Naive thymus-derived CD4-positive, alpha-beta T cell (primary cell): ENCODE results near the gene IQGAP1. TPM values are rescaled to one million over a fixed set of nuclear protein-coding genes. Genes with fewer than 3 reads are reported as not detected.

Experiments
- ATAC-seq: fragments of 150-1000 bp; cut with Tn5 transposase; 2 replicates; pipeline ENCODE4 v1.10.0; 2021; ENCODE audit warnings: mild to moderate bottlenecking, moderate library complexity
- CTCF ChIA-PET: fragments of 350-600 bp; sonication (Branson Sonifier 250); formaldehyde crosslinking; loops from one replicate; lab custom pipeline; 2021; ENCODE audit warnings: antibody characterized with exemption; lab: Charles Lee
- POLR2A ChIA-PET: fragments of 350-600 bp; sonication (Branson Sonifier 250); formaldehyde crosslinking; loops from one replicate; lab custom pipeline; 2021; ENCODE audit warnings: antibody characterized with exemption, inconsistent platforms; lab: Charles Lee
- DNase-seq, 9 donors: peaks; one replicate each; pipeline versions ENCODE4 v3.0.0 to v3.0.0-alpha.2; 2020 to 2022; ENCODE audit warnings: mixed read lengths in 1 of 9
- H3K27ac ChIP-seq: one replicate; pipeline ENCODE4 v1.7.0; 2013; ENCODE audit warnings: mild to moderate bottlenecking, low read depth, low read length, moderate library complexity
- H3K27me3 ChIP-seq, 2 donors: one replicate each; pipeline ENCODE4 v1.7.0; 2013; ENCODE audit warnings: low read length in 2 of 2, mild to moderate bottlenecking in 2 of 2, moderate library complexity in 2 of 2; ENCODE audit not compliant: control insufficient read depth in 2 of 2, insufficient read depth in 2 of 2
- H3K36me3 ChIP-seq, 3 experiments: 1 replicate in 2 of 3; 2 replicates in 1 of 3; pipeline ENCODE4 v1.7.0; 2013; ENCODE audit warnings: low read length in 3 of 3, mild to moderate bottlenecking in 3 of 3, moderate library complexity in 1 of 3; ENCODE audit not compliant: insufficient read depth in 3 of 3, control insufficient read depth in 2 of 3
- H3K4me1 ChIP-seq, 2 donors: one replicate each; pipeline ENCODE4 v1.7.0; 2013; ENCODE audit warnings: low read length in 2 of 2, mild to moderate bottlenecking in 2 of 2, moderate library complexity in 1 of 2; ENCODE audit not compliant: control insufficient read depth in 2 of 2, insufficient read depth in 2 of 2
- H3K4me3 ChIP-seq: 2 replicates; pipeline ENCODE4 v1.7.0; 2013; ENCODE audit warnings: mild to moderate bottlenecking, low read length
- H3K9me3 ChIP-seq, 3 experiments: 1 replicate in 2 of 3; 2 replicates in 1 of 3; pipeline ENCODE4 v1.7.0; 2013; ENCODE audit warnings: low read length in 3 of 3; ENCODE audit not compliant: control insufficient read depth in 2 of 3
- H3K27ac Mint-ChIP-seq, 9 donors: one replicate each; pipeline ENCODE4 v1.8.0; 2020 to 2022; ENCODE audit warnings: mixed read lengths in 9 of 9, mild to moderate bottlenecking in 8 of 9, moderate library complexity in 5 of 9, inconsistent platforms in 2 of 9
- H3K27me3 Mint-ChIP-seq, 5 donors: one replicate each; pipeline ENCODE4 v1.8.0; 2021 to 2022; ENCODE audit warnings: mixed read lengths in 5 of 5, mild to moderate bottlenecking in 1 of 5
- H3K36me3 Mint-ChIP-seq, 5 donors: one replicate each; pipeline ENCODE4 v1.8.0; 2020 to 2022; ENCODE audit warnings: mixed read lengths in 5 of 5, mild to moderate bottlenecking in 3 of 5, inconsistent platforms in 1 of 5
- H3K4me1 Mint-ChIP-seq, 7 donors: one replicate each; pipeline ENCODE4 v1.8.0; 2020 to 2022; ENCODE audit warnings: mixed read lengths in 7 of 7, mild to moderate bottlenecking in 3 of 7, inconsistent platforms in 1 of 7
- H3K4me3 Mint-ChIP-seq, 10 donors: one replicate each; pipeline ENCODE4 v1.8.0; 2020 to 2022; ENCODE audit warnings: mild to moderate bottlenecking in 10 of 10, mixed read lengths in 10 of 10, moderate library complexity in 6 of 10, inconsistent platforms in 2 of 10
- H3K9me3 Mint-ChIP-seq, 11 donors: one replicate each; pipeline ENCODE4 v1.8.0; 2020 to 2022; ENCODE audit warnings: mixed read lengths in 11 of 11, mild to moderate bottlenecking in 4 of 11, inconsistent platforms in 1 of 11, moderate library complexity in 1 of 11
- intact Hi-C, 2 donors: fragments of 100-400 bp; cut with micrococcal nuclease; formaldehyde crosslinking; loops; one replicate each; pipeline ENCODE4 v1.15.1; 2023
- polyA plus RNA-seq, 2 donors: library from polyadenylated mRNA; unstranded; fragments of 300-500 nt; fragmentation: Illumina TruSeq; gene quantifications; one replicate each; pipeline ENCODE4 v1.2.3, GENCODE V29; 2021
- total RNA-seq, 6 experiments: library from RNA in 5 of 6; stranded (reverse) in 5 of 6; gene quantifications; 1 replicate in 5 of 6; 2 replicates in 1 of 6; pipeline ENCODE4 v1.2.3 and lab custom pipeline; 2021 to 2026

IQGAP1 gene
- total and polyA plus RNA-seq, 7 experiments from 2014 or later, result 73.9 to 263 (median 90.3) TPM

DNA sequence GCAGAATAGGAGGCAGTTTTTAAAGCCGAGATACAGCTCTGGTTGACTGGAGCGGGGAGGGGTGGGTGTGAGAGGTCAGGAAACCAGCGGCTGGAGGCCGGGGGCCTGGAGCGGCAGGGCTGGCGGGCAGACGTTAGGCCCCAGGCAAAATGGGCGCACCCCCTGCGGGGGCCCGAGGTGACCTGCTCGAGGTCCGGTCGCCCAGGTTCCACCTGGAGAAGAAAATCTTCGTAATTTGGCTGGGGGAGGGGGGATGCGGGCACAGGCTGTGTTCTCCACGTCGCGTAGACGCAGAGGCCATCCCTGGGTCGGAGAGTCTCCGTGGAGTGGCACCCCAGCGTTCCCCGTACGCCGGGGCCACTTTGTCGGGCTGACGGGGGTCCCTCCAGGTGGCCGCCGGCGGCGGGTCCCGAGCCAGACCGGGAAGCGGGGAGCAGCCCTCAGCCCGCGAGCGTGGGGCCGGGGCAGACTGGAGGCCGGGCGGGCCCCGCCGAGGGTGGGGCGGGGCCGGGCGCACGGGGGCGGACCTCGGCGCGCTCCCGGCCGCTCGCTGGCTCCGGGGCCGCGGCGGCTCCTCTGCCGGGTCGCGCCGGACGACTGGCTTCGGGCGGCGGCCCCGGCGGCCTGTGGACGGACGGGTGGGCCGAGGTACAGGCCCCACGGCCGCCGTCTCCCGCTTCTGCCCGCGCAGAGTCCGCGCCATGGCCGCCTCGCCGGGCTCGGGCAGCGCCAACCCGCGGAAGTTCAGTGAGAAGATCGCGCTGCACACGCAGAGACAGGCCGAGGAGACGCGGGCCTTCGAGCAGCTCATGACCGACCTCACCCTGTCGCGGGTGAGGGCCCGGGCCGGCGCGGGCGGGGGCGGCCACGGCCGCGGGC lies 141.6 kb downstream of the IQGAP1 start, which contains the start of gene CRTC3:
Gene CRTC3, plus strand, starts transcription at position 553 of the 879 bp plus-strand sequence. Its CDS starts 149 bp downstream, at position 702.
- Mint-ChIP-seq H3K27me3 (no peaks in the 10 kb centered on the region), H3K4me1 (peaks cover 34 to 49% (median 46%) of the 10 kb centered on the region in 7 donors), H3K4me3 (peak within 1 kb of the TSS; percentile 96 to 100 (median 97)), H3K27ac (peak within 1 kb of the TSS; percentile 80 to 98 (median 94)), H3K36me3 (peaks cover 0 to 25% (median 4%) of the 10 kb centered on the region in 5 donors), H3K9me3 (no peaks in the 10 kb centered on the region)
- peaks cover 18% of the 10 kb centered on the region in 2 donors for H3K4me1 ChIP-seq
- POLR2A ChIA-PET, result interaction anchor here (0.7 to 3.2 kb wide), 22 partner anchors 9 to 527 kb away, joined by 3 to 21 read pairs (median 4); no protein-coding TSS in a partner anchor
- peak within 1 kb of the TSS; percentile 92 for H3K27ac ChIP-seq
- intact Hi-C loops, result loop anchor here (1.0 to 5.0 kb wide), 10 partner anchors 10 to 91 kb away; no protein-coding TSS in a partner anchor
- H3K27me3 ChIP-seq, result no peaks in the 10 kb centered on the region
- H3K4me3 ChIP-seq, result peak within 1 kb of the TSS; percentile 94
- H3K9me3 ChIP-seq, result no peaks in the 10 kb centered on the region
- ATAC-seq (peak; percentile 88), DNase-seq (peak; percentile 49 to 75 (median 67))
- CTCF ChIA-PET, result interaction anchor here (0.6 to 2.1 kb wide), 5 partner anchors 10 to 210 kb away, joined by 3 to 11 read pairs (median 5); no protein-coding TSS in a partner anchor
- H3K36me3 ChIP-seq, result peaks cover 0 to 5% (median 0%) of the 10 kb centered on the region in 3 experiments

DNA sequence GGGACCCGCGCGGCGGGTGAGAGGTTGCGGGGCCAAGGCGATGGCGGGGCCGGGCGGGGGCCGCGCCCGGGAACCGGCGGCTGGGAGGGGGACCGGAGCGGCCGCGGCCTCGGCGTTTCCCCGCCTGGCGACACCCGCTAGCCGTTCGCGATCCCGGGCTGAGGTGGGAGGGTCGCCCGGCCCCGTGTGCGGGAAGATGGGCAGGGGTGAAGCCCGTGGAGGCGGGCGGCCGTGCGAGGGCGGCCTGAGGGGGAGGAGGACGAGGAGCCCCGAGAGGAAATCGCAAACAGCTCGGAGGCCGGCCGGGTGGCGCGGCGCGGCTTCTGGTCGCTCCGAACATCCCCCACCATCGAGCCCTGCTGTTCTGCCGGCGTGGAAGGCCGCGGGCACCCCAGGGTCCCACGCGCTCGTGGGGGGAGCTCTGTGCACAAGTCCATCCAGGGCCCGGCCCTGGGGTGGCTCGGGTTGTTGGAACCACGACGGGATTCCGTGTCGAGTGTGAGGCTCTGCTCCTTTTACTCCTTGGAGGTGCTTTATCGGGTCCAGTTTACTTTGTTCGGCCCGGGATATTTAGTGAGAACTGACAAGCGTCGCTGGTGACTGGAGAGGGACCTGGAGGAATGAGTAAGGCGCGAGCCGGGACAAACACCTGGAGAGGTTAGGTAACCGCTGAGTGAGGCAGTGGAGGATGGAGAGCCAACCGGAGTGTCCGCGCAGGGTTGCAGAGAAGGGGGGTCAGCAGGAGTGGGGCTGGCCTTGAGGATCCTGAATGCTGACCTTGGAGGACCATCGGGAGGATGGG lies 142.4 kb downstream of the IQGAP1 start:
- peak overlapping the region; percentile 80 to 98 (median 94) for H3K27ac Mint-ChIP-seq
- ChIA-PET POLR2A (interaction anchor here (0.5 to 3.2 kb wide), 26 partner anchors 9 to 400 kb away, joined by 3 to 21 read pairs (median 4); no protein-coding TSS in a partner anchor), CTCF (interaction anchor here (0.7 to 2.1 kb wide), 8 partner anchors 9 to 356 kb away, joined by 3 to 11 read pairs (median 4); no protein-coding TSS in a partner anchor)
- H3K4me3 Mint-ChIP-seq, result peak overlapping the region; percentile 96 to 100 (median 97)
- H3K27me3 ChIP-seq, result no peaks in the 10 kb centered on the region
- peaks cover 41 to 58% (median 51%) of the 10 kb centered on the region in 7 donors for H3K4me1 Mint-ChIP-seq
- DNase-seq (peak; percentile 39 to 66 (median 52)), ATAC-seq (peak; percentile 55)
- no peaks in the 10 kb centered on the region for H3K9me3 Mint-ChIP-seq
- no peaks in the 10 kb centered on the region for H3K9me3 ChIP-seq
- H3K27me3 Mint-ChIP-seq, result no peaks in the 10 kb centered on the region
- peaks cover 0 to 5% (median 0%) of the 10 kb centered on the region in 3 experiments for H3K36me3 ChIP-seq
- H3K36me3 Mint-ChIP-seq, result peaks cover 0 to 25% (median 8%) of the 10 kb centered on the region in 5 donors
- H3K4me3 ChIP-seq, result peak overlapping the region; percentile 94
- H3K27ac ChIP-seq, result peak overlapping the region; percentile 92
- H3K4me1 ChIP-seq, result peaks cover 18 to 24% of the 10 kb centered on the region in 2 donors
- intact Hi-C loops, result loop anchor here (1.0 to 5.0 kb wide), 10 partner anchors 9 to 90 kb away; no protein-coding TSS in a partner anchor

DNA sequence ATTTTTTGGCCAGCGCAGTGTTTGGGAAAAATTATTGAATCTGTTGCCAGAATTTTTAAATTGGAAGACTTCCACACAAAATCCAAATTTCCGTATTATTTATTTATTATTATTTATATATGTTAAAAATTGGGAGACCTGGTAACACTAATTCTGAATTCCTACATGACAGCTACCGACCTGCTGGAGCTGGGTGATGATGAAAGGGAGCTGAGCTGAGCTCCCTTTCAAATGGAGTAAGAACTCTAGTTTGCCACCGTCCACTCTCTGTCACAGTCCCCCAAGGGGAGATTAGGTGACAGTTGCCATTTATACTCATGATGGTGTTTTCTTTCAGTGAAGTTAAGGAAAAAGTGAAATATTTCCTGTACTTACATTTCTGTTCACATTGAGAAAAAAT lies 143.1 kb downstream of the IQGAP1 start:
- DNase-seq, result no peak
- Histone ChIP-seq H3K36me3 (peaks cover 0 to 5% (median 0%) of the 10 kb centered on the region in 3 experiments), H3K9me3 (no peaks in the 10 kb centered on the region), H3K4me3 (peak overlapping the region; percentile 94), H3K27me3 (no peaks in the 10 kb centered on the region), H3K27ac (peak overlapping the region; percentile 92), H3K4me1 (peaks cover 18 to 29% of the 10 kb centered on the region in 2 donors)
- Mint-ChIP-seq H3K36me3 (peaks cover 0 to 25% (median 9%) of the 10 kb centered on the region in 5 donors), H3K4me3 (peak overlapping the region; percentile 96 to 100 (median 97)), H3K9me3 (no peaks in the 10 kb centered on the region), H3K4me1 (peaks cover 45 to 64% (median 58%) of the 10 kb centered on the region in 7 donors), H3K27me3 (no peaks in the 10 kb centered on the region), H3K27ac (peak overlapping the region; percentile 80 to 98 (median 94))
- CTCF ChIA-PET, result interaction anchor here (0.7 to 2.1 kb wide), 10 partner anchors 9 to 358 kb away, joined by 3 to 11 read pairs (median 4); no protein-coding TSS in a partner anchor
- intact Hi-C loops, result loop anchor here (2.0 to 5.0 kb wide), 7 partner anchors 14 to 90 kb away; no protein-coding TSS in a partner anchor
- POLR2A ChIA-PET, result interaction anchor here (0.6 to 3.2 kb wide), 25 partner anchors 8 to 263 kb away, joined by 3 to 21 read pairs (median 4); no protein-coding TSS in a partner anchor
- ATAC-seq, result no peak

DNA sequence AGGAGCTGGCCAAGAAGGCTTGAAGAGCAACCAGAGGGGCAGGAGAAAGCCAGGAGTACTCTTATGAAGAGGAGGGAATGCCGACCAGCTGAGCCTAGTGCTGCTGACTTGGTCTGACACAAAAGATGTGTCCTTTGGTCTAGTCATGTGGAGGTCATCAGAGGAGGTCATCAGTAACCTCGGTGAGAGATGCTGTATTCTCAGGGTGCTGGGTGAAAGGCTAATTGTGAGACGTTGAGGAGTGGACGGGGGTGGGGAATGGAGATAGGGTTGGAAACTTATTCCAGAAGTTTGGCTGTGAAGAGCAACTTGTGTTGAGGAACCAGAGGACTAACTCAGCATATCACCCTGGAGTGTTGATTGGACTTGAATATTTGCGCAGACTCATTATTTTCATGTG lies 147.2 kb downstream of the IQGAP1 start:
- ChIA-PET CTCF (no interaction called here), POLR2A (interaction anchor here (0.7 to 3.8 kb wide), 6 partner anchors 22 to 301 kb away, joined by 3 to 12 read pairs (median 5); partner anchors contain the start of genes CIB1 and GDPGP1)
- Mint-ChIP-seq H3K27ac (peak overlapping the region in 8 of 9 donors; percentile 26 to 99 (median 94)), H3K4me1 (peaks cover 67 to 96% (median 89%) of the 10 kb centered on the region in 7 donors), H3K4me3 (peak overlapping the region in 7 of 10 donors; percentile 11 to 67 (median 46)), H3K36me3 (peaks cover 0 to 47% (median 9%) of the 10 kb centered on the region in 5 donors), H3K27me3 (no peaks in the 10 kb centered on the region), H3K9me3 (peaks cover 0 to 4% (median 0%) of the 10 kb centered on the region in 11 donors)
- Histone ChIP-seq H3K4me3 (no peak overlapping the region), H3K36me3 (peaks cover 0 to 5% (median 0%) of the 10 kb centered on the region in 3 experiments), H3K27ac (no peak overlapping the region), H3K9me3 (no peaks in the 10 kb centered on the region), H3K4me1 (peaks cover 22 to 57% of the 10 kb centered on the region in 2 donors), H3K27me3 (no peaks in the 10 kb centered on the region)
- ATAC-seq (no peak), DNase-seq (no peak)
- intact Hi-C loops, result no loop called here

DNA sequence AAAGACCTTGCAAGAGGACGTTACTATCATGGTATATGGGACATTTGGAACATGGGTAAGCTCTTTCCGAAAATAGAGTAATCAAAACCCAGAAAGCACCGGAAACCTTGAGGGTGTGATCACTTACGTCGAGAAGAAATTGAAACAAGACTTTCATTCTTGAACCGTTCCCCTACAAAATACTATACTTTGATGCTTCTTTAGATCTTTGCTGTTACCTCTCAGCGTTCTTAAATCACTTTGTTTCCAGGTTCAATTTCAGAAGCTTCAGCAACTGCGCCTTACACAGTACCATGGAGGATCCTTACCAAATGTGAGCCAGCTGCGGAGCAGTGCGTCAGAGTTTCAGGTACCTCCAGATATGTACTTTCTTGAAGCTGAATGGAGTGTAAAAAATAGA lies 151.7 kb downstream of the IQGAP1 start:
- peak; percentile 89 for ATAC-seq
- intact Hi-C loops, result loop anchor here (1.0 to 2.0 kb wide), 5 partner anchors 9 to 55 kb away; no protein-coding TSS in a partner anchor

More for the DNA sequence above, 151.7 kb downstream of the IQGAP1 start:
- H3K9me3 ChIP-seq, result no peaks in the 10 kb centered on the region
- Mint-ChIP-seq H3K9me3 (peaks cover 0 to 4% (median 0%) of the 10 kb centered on the region in 11 donors), H3K27me3 (no peaks in the 10 kb centered on the region), H3K36me3 (peaks cover 10 to 48% (median 16%) of the 10 kb centered on the region in 5 donors), H3K27ac (peak overlapping the region; percentile 94 to 99 (median 97)), H3K4me3 (peak overlapping the region; percentile 79 to 97 (median 88)), H3K4me1 (peaks cover 45 to 93% (median 86%) of the 10 kb centered on the region in 7 donors)
- peaks cover 0 to 5% (median 0%) of the 10 kb centered on the region in 3 experiments for H3K36me3 ChIP-seq
- peak in 7 of 9 donors; percentile 66 to 84 (median 79) for DNase-seq
- CTCF ChIA-PET, result interaction anchor here (0.9 to 1.7 kb wide), 8 partner anchors 9 to 80 kb away, joined by 3 to 13 read pairs (median 4); no protein-coding TSS in a partner anchor
- POLR2A ChIA-PET, result interaction anchor here (0.6 to 3.3 kb wide), 18 partner anchors 9 to 132 kb away, joined by 3 to 21 read pairs (median 4); no protein-coding TSS in a partner anchor
- H3K4me1 ChIP-seq, result peaks cover 7 to 67% of the 10 kb centered on the region in 2 donors
- H3K4me3 ChIP-seq, result peak overlapping the region; percentile 7
- peak overlapping the region; percentile 83 for H3K27ac ChIP-seq
- H3K27me3 ChIP-seq, result no peaks in the 10 kb centered on the region
